ENCODE measurements around the gene DPYSL4. TPM values are rescaled to one million over a fixed set of nuclear protein-coding genes. Genes with fewer than 3 reads are reported as not detected.

Gene DPYSL4
- total RNA-seq, 1 experiment from 2014 or later, result 0.21 TPM

DNA sequence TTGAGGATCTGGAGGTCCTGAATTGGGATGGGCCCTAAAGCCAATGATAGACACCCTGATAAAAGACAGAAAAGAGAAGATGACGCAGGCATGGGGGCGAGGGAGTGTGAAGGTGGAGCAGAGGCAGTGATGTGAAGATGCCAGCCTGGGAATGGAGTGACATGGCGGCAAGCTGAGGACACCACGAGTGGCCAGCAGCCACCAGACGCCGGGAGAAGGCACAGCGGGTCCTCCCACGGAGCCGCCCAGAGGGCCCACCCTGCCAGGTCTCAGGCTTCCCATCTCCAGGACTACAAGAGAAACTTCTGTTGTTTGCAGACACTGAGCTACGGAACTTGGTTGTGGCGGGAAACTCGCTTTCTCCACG is 44.9 kb downstream of the DPYSL4 start:
- no peak for DNase-seq (ENCODE audit: unreplicated experiment)
- Mint-ChIP-seq H3K9me3 (ENCODE audit: unreplicated experiment) (no peaks in the 10 kb centered on the region), H3K4me1 (ENCODE audit: insufficient read depth, unreplicated experiment) (no peaks in the 10 kb centered on the region), H3K4me3 (ENCODE audit: unreplicated experiment) (no peak overlapping the region), H3K36me3 (ENCODE audit: insufficient read depth, unreplicated experiment) (peaks cover 4% of the 10 kb centered on the region), H3K27ac (ENCODE audit: low read depth, unreplicated experiment) (no peak overlapping the region), H3K27me3 (ENCODE audit: insufficient read depth, unreplicated experiment) (no peaks in the 10 kb centered on the region)
- TF ChIP-seq, protein P1, sequence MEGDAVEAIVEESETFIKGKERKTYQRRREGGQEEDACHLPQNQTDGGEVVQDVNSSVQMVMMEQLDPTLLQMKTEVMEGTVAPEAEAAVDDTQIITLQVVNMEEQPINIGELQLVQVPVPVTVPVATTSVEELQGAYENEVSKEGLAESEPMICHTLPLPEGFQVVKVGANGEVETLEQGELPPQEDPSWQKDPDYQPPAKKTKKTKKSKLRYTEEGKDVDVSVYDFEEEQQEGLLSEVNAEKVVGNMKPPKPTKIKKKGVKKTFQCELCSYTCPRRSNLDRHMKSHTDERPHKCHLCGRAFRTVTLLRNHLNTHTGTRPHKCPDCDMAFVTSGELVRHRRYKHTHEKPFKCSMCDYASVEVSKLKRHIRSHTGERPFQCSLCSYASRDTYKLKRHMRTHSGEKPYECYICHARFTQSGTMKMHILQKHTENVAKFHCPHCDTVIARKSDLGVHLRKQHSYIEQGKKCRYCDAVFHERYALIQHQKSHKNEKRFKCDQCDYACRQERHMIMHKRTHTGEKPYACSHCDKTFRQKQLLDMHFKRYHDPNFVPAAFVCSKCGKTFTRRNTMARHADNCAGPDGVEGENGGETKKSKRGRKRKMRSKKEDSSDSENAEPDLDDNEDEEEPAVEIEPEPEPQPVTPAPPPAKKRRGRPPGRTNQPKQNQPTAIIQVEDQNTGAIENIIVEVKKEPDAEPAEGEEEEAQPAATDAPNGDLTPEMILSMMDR (IDR thresholded peaks at IDR 0.05; ENCODE audit: unreplicated experiment), result no peak
- ChIA-PET POLR2A (no interaction called here), CTCF (interaction anchor here (0.7 to 0.8 kb wide), 2 partner anchors 9 to 108 kb away, joined by 3 read pairs; no protein-coding TSS in a partner anchor)
- no TSS peak for BruUV-seq (replicated peaks)
- intact Hi-C loops (cut with micrococcal nuclease), result no loop called here

DNA sequence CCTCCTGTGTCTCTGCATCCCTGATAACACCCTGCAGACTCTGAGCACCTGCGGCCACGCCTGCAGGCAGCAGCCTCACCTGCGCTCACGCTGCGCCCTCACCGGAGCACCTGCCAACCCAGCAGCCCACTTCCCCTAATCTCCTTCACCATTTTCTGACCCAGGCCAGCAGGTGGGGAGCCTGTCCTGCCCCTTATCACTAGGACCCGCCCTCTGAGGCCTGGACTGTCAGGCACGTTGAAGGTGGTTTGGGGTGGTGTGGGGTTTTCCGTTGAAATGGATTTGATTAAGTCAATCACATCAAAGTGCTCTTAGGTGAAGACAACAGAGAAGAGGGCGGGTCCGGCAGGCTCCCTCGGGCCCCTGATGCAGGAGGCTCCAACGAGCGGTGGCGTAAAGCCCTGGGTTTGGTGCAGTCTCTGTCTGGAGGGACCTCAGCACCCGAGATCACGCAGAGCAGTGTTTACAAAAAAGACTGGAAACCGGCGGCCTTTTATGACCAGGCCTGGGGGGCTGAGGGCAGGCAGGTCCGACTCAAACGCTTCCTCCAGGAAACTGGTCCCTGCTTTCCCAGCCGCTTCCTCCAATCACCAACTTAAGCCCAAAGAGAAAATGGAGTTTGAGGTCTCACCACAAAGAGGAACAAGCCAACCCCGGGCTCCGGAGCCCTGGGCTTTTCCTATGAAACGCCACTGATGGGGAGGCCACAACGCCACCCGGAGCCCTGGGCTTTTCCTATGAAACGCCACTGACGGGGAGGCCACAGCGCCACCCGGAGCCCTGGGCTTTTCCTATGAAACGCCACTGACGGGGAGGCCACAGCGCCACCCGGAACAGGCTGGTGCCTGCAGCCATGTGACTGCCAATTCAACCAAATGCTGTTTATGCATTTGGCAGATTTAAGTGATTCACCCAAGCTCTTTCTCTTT is 45.5 kb downstream of the DPYSL4 start:
- peaks cover 4% of the 10 kb centered on the region for H3K36me3 Mint-ChIP-seq (ENCODE audit: insufficient read depth, unreplicated experiment)
- TF ChIP-seq, protein P1 (IDR thresholded peaks at IDR 0.05; ENCODE audit: unreplicated experiment), result no peak
- no peaks in the 10 kb centered on the region for H3K4me1 Mint-ChIP-seq (ENCODE audit: insufficient read depth, unreplicated experiment)
- intact Hi-C loops (cut with micrococcal nuclease), result no loop called here
- no peak overlapping the region for H3K4me3 Mint-ChIP-seq (ENCODE audit: unreplicated experiment)
- no peak overlapping the region for H3K27ac Mint-ChIP-seq (ENCODE audit: low read depth, unreplicated experiment)
- H3K9me3 Mint-ChIP-seq (ENCODE audit: unreplicated experiment), result no peaks in the 10 kb centered on the region
- POLR2A ChIA-PET, result no interaction called here
- H3K27me3 Mint-ChIP-seq (ENCODE audit: insufficient read depth, unreplicated experiment), result no peaks in the 10 kb centered on the region
- no TSS peak for BruUV-seq (replicated peaks)
- DNase-seq (ENCODE audit: unreplicated experiment), result no peak
- CTCF ChIA-PET, result interaction anchor here (0.6 to 0.7 kb wide), 3 partner anchors 9 to 311 kb away, joined by 3 to 5 read pairs (median 3); no protein-coding TSS in a partner anchor

DNA sequence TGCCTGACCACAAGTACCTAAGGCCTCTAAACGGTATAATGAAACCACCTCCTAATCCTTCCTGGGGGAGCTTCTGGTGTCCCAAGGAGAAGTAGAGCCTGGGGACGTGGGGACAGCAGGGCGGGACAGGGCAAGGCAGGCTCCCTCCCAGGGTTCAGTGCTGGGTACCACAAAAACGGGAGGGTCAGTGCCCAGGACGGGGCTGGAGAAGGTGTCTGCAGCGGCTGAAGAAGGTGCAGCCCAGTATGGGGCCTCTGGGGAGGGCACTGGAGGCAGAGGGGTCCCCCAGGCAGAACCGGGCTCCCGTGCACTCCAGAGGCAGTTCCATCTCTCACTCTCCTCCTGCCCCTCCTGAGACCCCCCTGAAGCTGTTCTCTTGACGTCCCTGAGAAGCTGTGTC is 46.2 kb downstream of the DPYSL4 start:
- no peak for DNase-seq (ENCODE audit: unreplicated experiment)
- CTCF ChIA-PET, result interaction anchor here (0.6 to 1.7 kb wide), 4 partner anchors 10 to 310 kb away, joined by 3 to 6 read pairs (median 4); no protein-coding TSS in a partner anchor
- no peaks in the 10 kb centered on the region for H3K27me3 Mint-ChIP-seq (ENCODE audit: insufficient read depth, unreplicated experiment)
- BruUV-seq (replicated peaks), result no TSS peak
- intact Hi-C loops (cut with micrococcal nuclease), result no loop called here
- no peak overlapping the region for H3K27ac Mint-ChIP-seq (ENCODE audit: low read depth, unreplicated experiment)
- H3K9me3 Mint-ChIP-seq (ENCODE audit: unreplicated experiment), result no peaks in the 10 kb centered on the region
- H3K36me3 Mint-ChIP-seq (ENCODE audit: insufficient read depth, unreplicated experiment), result peaks cover 4% of the 10 kb centered on the region
- no peaks in the 10 kb centered on the region for H3K4me1 Mint-ChIP-seq (ENCODE audit: insufficient read depth, unreplicated experiment)
- no peak overlapping the region for H3K4me3 Mint-ChIP-seq (ENCODE audit: unreplicated experiment)
- POLR2A ChIA-PET, result no interaction called here
- TF ChIP-seq, protein P1 (IDR thresholded peaks at IDR 0.05; ENCODE audit: unreplicated experiment), result no peak

DNA sequence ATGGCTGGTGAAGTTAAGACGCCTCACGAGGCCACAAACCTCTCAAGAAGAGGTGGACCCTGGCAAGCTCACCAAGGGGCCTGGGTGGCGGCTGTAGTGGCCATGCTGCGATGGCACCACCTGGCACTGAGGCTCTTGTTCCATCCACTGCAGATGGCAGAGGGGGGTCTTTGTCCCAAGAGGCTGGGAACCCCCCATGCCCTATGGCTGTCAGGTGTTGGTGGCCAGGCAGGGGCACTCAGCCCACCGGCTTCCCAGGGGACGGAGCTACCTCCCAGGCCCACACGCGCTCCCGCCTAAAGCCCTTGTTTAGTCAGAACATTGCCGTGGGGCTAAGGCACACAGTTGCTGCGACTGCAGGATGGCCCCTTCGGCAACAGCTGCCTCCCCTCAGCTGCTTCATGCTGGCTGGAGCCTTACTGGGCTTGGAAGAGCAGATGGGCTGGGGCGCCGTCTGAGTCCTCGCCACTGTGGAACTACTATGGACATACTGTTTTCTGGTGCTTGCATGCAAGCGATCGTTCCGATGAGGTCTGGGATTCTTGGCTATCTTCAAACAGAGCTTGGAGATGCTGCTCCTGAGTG is 46.8 kb downstream of the DPYSL4 start:
- H3K27ac Mint-ChIP-seq (ENCODE audit: low read depth, unreplicated experiment), result no peak overlapping the region
- POLR2A ChIA-PET, result no interaction called here
- no TSS peak for BruUV-seq (replicated peaks)

More for the DNA sequence above, 46.8 kb downstream of the DPYSL4 start:
- Mint-ChIP-seq H3K9me3 (ENCODE audit: unreplicated experiment) (no peaks in the 10 kb centered on the region), H3K4me3 (ENCODE audit: unreplicated experiment) (no peak overlapping the region), H3K36me3 (ENCODE audit: insufficient read depth, unreplicated experiment) (peaks cover 4% of the 10 kb centered on the region), H3K27me3 (ENCODE audit: insufficient read depth, unreplicated experiment) (no peaks in the 10 kb centered on the region), H3K4me1 (ENCODE audit: insufficient read depth, unreplicated experiment) (no peaks in the 10 kb centered on the region)
- TF ChIP-seq, protein P1 (IDR thresholded peaks at IDR 0.05; ENCODE audit: unreplicated experiment), result no peak
- intact Hi-C loops (cut with micrococcal nuclease), result no loop called here
- no peak for DNase-seq (ENCODE audit: unreplicated experiment)
- CTCF ChIA-PET, result interaction anchor here (0.6 to 1.7 kb wide), 6 partner anchors 11 to 413 kb away, joined by 3 to 6 read pairs (median 4); no protein-coding TSS in a partner anchor

Measured in MCF 10A (cell line).